Measurements from ENCODE around the gene ASCL3.

GRCh38 chr11:8989453-8989852 is 46.6 kb upstream of the ASCL3 start:
- TF ChIP-seq CTCF (IDR thresholded peaks at IDR 0.05) = no peak
- no peak for TF ChIP-seq POLR2A (IDR thresholded peaks at IDR 0.05)

All from thyroid gland (tissue), 4 donors.